Endothelial cell of umbilical vein (primary cell): Measurements from ENCODE around the gene CNTNAP2. TPM values are rescaled to one million over a fixed set of nuclear protein-coding genes. Genes with fewer than 3 reads are reported as not detected.

ENCODE experiments used
- BruUV-seq: library from RNA; stranded (reverse); fragments of 400-500 nt; replicated peaks from 2 replicates; lab custom pipeline; 2021; lab: Mats Ljungman, UMichigan
- CTCF ChIA-PET: fragments of 300-600, 350-600 bp; sonication (Branson Sonifier 250); formaldehyde crosslinking; loops from one replicate; lab custom pipeline; 2021; ENCODE audit warnings: antibody characterized with exemption, inconsistent platforms; lab: Charles Lee
- POLR2A ChIA-PET: fragments of 300-600, 350-600 bp; sonication (Branson Sonifier 250); formaldehyde crosslinking; loops from one replicate; lab custom pipeline; 2021; ENCODE audit warnings: antibody characterized with exemption, inconsistent platforms; lab: Charles Lee
- DNase-seq: peaks from one replicate; pipeline ENCODE4 v3.0.0-alpha.2; 2011; ENCODE audit warnings: low read depth, low spot score
- FAIRE-seq: peaks from 2 replicates; lab custom pipeline; 2011; peaks lifted over from hg19 to GRCh38; lab: Jason Lieb, UNC
- H2AFZ ChIP-seq: 2 replicates; pipeline ENCODE4 v1.6.0; 2012; ENCODE audit warnings: low read depth, low read length, control low read depth, inconsistent platforms
- H3K27ac ChIP-seq: 2 replicates; pipeline ENCODE4 v1.5.1; 2011; ENCODE audit warnings: low read depth, mild to moderate bottlenecking, control low read depth, low read length, moderate library complexity; ENCODE audit not compliant: insufficient read depth
- H3K27me3 ChIP-seq, 2 experiments: 2 replicates each; pipeline versions ENCODE4 v1.6.0 to v1.6.1; 2011; ENCODE audit warnings: low read length in 2 of 2, mixed read lengths in 1 of 2; ENCODE audit not compliant: control insufficient read depth in 2 of 2, insufficient read depth in 2 of 2
- H3K36me3 ChIP-seq, 2 experiments: 2 replicates in 1 of 2; 3 replicates in 1 of 2; pipeline ENCODE4 v1.5.1; 2011; ENCODE audit warnings: low read length in 2 of 2, mild to moderate bottlenecking in 1 of 2, moderate library complexity in 1 of 2; ENCODE audit not compliant: control insufficient read depth in 2 of 2, insufficient read depth in 2 of 2; ENCODE audit errors: extremely low read depth in 1 of 2
- H3K4me1 ChIP-seq: 3 replicates; pipeline ENCODE4 v1.5.1; 2011; ENCODE audit warnings: mild to moderate bottlenecking, low read length; ENCODE audit not compliant: control insufficient read depth, insufficient read depth; ENCODE audit errors: extremely low read depth
- H3K4me2 ChIP-seq: 2 replicates; pipeline ENCODE4 v1.6.1; 2011; ENCODE audit warnings: low read length, control low read depth, mixed read lengths; ENCODE audit not compliant: insufficient read depth
- H3K4me3 ChIP-seq, 3 experiments: fragments of 200-600 bp in 1 of 3; sonication (generic), shearing (Covaris generic) in 1 of 3; replicated peaks in 1 of 3; 2 replicates each; pipeline ENCODE4 v1.5.1; 2011 to 2016; ENCODE audit warnings: control low read depth in 3 of 3, low read length in 3 of 3, mild to moderate bottlenecking in 2 of 3, inconsistent platforms in 1 of 3, low read depth in 1 of 3, moderate library complexity in 1 of 3; ENCODE audit not compliant: insufficient read depth in 1 of 3
- H3K79me2 ChIP-seq: 2 replicates; pipeline ENCODE4 v1.6.0; 2012; ENCODE audit warnings: low read length, inconsistent platforms; ENCODE audit not compliant: control insufficient read depth, insufficient read depth
- H3K9ac ChIP-seq: replicated peaks from 2 replicates; pipeline ENCODE3; 2011; ENCODE audit warnings: low read length, control low read depth; ENCODE audit not compliant: insufficient read depth; ENCODE audit errors: extremely low read depth
- H3K9me1 ChIP-seq: replicated peaks from 3 replicates; pipeline ENCODE4 v1.6.0; 2011; ENCODE audit warnings: mild to moderate bottlenecking, low read length; ENCODE audit not compliant: control insufficient read depth, insufficient read depth; ENCODE audit errors: extremely low read depth
- H3K9me3 ChIP-seq: replicated peaks from 2 replicates; pipeline ENCODE4 v1.5.1; 2012; ENCODE audit warnings: low read length, inconsistent platforms; ENCODE audit not compliant: control insufficient read depth, insufficient read depth
- H4K20me1 ChIP-seq: replicated peaks from 2 replicates; pipeline ENCODE3; 2011; ENCODE audit warnings: mild to moderate bottlenecking, low read length; ENCODE audit not compliant: control insufficient read depth, insufficient read depth; ENCODE audit errors: extremely low read depth
- CTCF ChIP-seq, 2 donors: IDR thresholded peaks; 1 replicate in 1 of 2; 2 replicates in 1 of 2; pipeline ENCODE4 v1.5.1; 2011; ENCODE audit warnings: low read length in 2 of 2, mild to moderate bottlenecking in 2 of 2, moderate library complexity in 2 of 2, control low read depth in 1 of 2, inconsistent platforms in 1 of 2, low read depth in 1 of 2; ENCODE audit not compliant: insufficient read depth in 1 of 2; ENCODE audit errors: extremely low read depth in 1 of 2
- EZH2 ChIP-seq: IDR thresholded peaks from 2 replicates; pipeline ENCODE4 v1.6.1; 2012; ENCODE audit warnings: borderline replicate concordance, low read depth, mild to moderate bottlenecking, moderate library complexity, low read length, inconsistent platforms; ENCODE audit not compliant: severe bottlenecking
- FOS ChIP-seq: IDR thresholded peaks from 2 replicates; pipeline ENCODE4 v1.6.1; 2011; ENCODE audit warnings: mild to moderate bottlenecking, low read length, moderate library complexity, borderline replicate concordance; ENCODE audit not compliant: insufficient read depth
- GATA2 ChIP-seq: IDR thresholded peaks from 2 replicates; pipeline ENCODE4 v1.7.0; 2011; ENCODE audit warnings: low read depth, mild to moderate bottlenecking, moderate library complexity, mixed read lengths, low read length; ENCODE audit not compliant: insufficient read length, insufficient read depth
- JUN ChIP-seq: IDR thresholded peaks from 2 replicates; pipeline ENCODE4 v1.6.1; 2011; ENCODE audit warnings: borderline replicate concordance, low read depth; ENCODE audit not compliant: insufficient read length, insufficient read depth
- MAX ChIP-seq: IDR thresholded peaks from 2 replicates; pipeline ENCODE4 v1.6.1; 2011; ENCODE audit not compliant: insufficient read depth, insufficient read length
- MYC ChIP-seq: IDR thresholded peaks from one replicate; pipeline ENCODE4 v1.6.1; 2011; ENCODE audit warnings: mild to moderate bottlenecking, low read depth, low read length
- POLR2A ChIP-seq: IDR thresholded peaks from 2 replicates; pipeline ENCODE4 v1.6.1; 2012; ENCODE audit warnings: low read depth, mild to moderate bottlenecking, control low read depth, low read length
- POLR2AphosphoS5 ChIP-seq: IDR thresholded peaks from 2 replicates; pipeline ENCODE4 v1.6.1; 2012; ENCODE audit warnings: low read depth, mild to moderate bottlenecking, control low read depth, low read length, moderate library complexity; ENCODE audit not compliant: insufficient read depth
- dilution Hi-C: fragments of 300-500 bp; cut with MboI; formaldehyde crosslinking; loops from one replicate; pipeline ENCODE4 v1.15.0; 2019; ENCODE audit warnings: low sequenced_read_pairs; ENCODE audit not compliant: extremely low pct_ligation_motif_present
- intact Hi-C: fragments of 100-400 bp; cut with micrococcal nuclease; formaldehyde crosslinking; loops from one replicate; pipeline ENCODE4 v1.10.0; 2022
- polyA plus RNA-seq, 4 experiments: library from polyadenylated mRNA; depleted of rRNA in 3 of 4; stranded (reverse) in 3 of 4; unstranded in 1 of 4; fragments of >200 nt; gene quantifications; 2 replicates each; pipeline versions ENCODE4 v1.2.1 to v1.2.3, GENCODE V29; 2011 to 2012; ENCODE audit warnings: missing spikeins in 1 of 4
- total RNA-seq: library from RNA; stranded (reverse); gene quantifications from 2 replicates; pipeline ENCODE4 v1.2.3, GENCODE V29; 2021

Gene CNTNAP2
- total and polyA plus RNA-seq, 2 donors (not counting 3 experiments of a cell fraction or from before 2014, with no cell fraction given), result not detected

GRCh38 chr7:146656988-146657387 is 540.4 kb downstream of the CNTNAP2 start:
- intact Hi-C loops, result no loop called here
- Histone ChIP-seq H3K4me3 (no peak overlapping the region), H4K20me1 (no peaks in the 10 kb centered on the region), H3K79me2 (no peaks in the 10 kb centered on the region), H3K9ac (no peak overlapping the region), H3K27me3 (no peaks in the 10 kb centered on the region), H3K27ac (no peak overlapping the region), H3K4me1 (no peaks in the 10 kb centered on the region), H3K9me1 (no peaks in the 10 kb centered on the region), H3K9me3 (peaks cover 2% of the 10 kb centered on the region), H3K4me2 (no peak overlapping the region), H3K36me3 (no peaks in the 10 kb centered on the region), H2AFZ (no peak overlapping the region)
- dilution Hi-C loops, result no loop called here
- no peak for FAIRE-seq
- CTCF ChIA-PET, result no interaction called here
- TF ChIP-seq POLR2A, result no peak
- no peak for TF ChIP-seq JUN
- TF ChIP-seq CTCF (IDR thresholded peaks at IDR 0.05; ENCODE audit: extremely low read depth in 1 of 2, insufficient read depth in 1 of 2, low read depth in 1 of 2, low read length in 2 of 2), result no peak
- no peak for TF ChIP-seq FOS
- no peak for TF ChIP-seq POLR2AphosphoS5
- no peak for TF ChIP-seq EZH2
- TF ChIP-seq MYC, result no peak
- TF ChIP-seq GATA2, result no peak
- TF ChIP-seq MAX, result no peak
- no peak for DNase-seq
- no TSS peak for BruUV-seq
- POLR2A ChIA-PET, result no interaction called here
